WTC11 (cell line): ENCODE measurements around the gene GADL1.

Experiments used
- CTCF ChIP-seq: fragments of 200-600 bp; IDR thresholded peaks from 2 replicates; pipeline ENCODE4 v1.8.0; 2022; ENCODE audit warnings: antibody characterized with exemption
- IRF2 ChIP-seq: sonication (generic); formaldehyde crosslinking; IDR thresholded peaks from 2 replicates; pipeline ENCODE4 v1.8.0; 2022; ENCODE audit warnings: low read depth, missing genetic modification reagents, borderline replicate concordance
- TEAD4 ChIP-seq: sonication (generic); formaldehyde crosslinking; IDR thresholded peaks from 2 replicates; pipeline ENCODE4 v1.8.0; 2022; ENCODE audit warnings: mild to moderate bottlenecking, missing genetic modification reagents

- TF ChIP-seq TEAD4 (CRISPR knock-in tag) (no peak), CTCF (no peak), IRF2 (CRISPR knock-in tag) (no peak)
These were observed 21.3 kb upstream of the GADL1 start for GRCh38 chr3:30915782-30916181.
